Vagina (tissue), 2 donors: Measurements from ENCODE around the gene SCCPDH. TPM values are rescaled to one million over a fixed set of nuclear protein-coding genes. Genes with fewer than 3 reads are reported as not detected.

ENCODE experiments used
- DNase-seq, 2 donors: peaks; one replicate each; pipeline ENCODE4 v3.0.0-alpha.2; 2017; ENCODE audit errors: extremely low spot score in 2 of 2
- H3K27ac ChIP-seq: fragments of 200-600 bp; sonication (generic); one replicate; pipeline ENCODE4 v1.5.1; 2019
- H3K27me3 ChIP-seq: fragments of 200-600 bp; sonication (generic); one replicate; pipeline ENCODE4 v1.5.1; 2019
- H3K36me3 ChIP-seq, 2 donors: fragments of 200-600 bp; sonication (generic); one replicate each; pipeline ENCODE4 v1.5.1; 2017 to 2019
- H3K4me1 ChIP-seq: fragments of 200-600 bp; sonication (generic); one replicate; pipeline ENCODE4 v1.5.1; 2019
- H3K4me3 ChIP-seq, 2 donors: fragments of 200-600 bp; sonication (generic); 1 replicate in 1 of 2; 2 replicates in 1 of 2; pipeline ENCODE4 v1.5.1; 2016 to 2019
- H3K9me3 ChIP-seq: fragments of 200-600 bp; sonication (generic); one replicate; pipeline ENCODE4 v1.5.1; 2019
- CTCF ChIP-seq, 3 experiments: fragments of 450-650 bp in 2 of 3; fragments of 200-600 bp in 1 of 3; sonication (generic) in 1 of 3; IDR thresholded peaks; one replicate each; pipeline ENCODE4 v1.5.1; 2017 to 2019; ENCODE audit warnings: antibody characterized with exemption in 3 of 3, mild to moderate bottlenecking in 2 of 3, moderate library complexity in 2 of 3
- POLR2A ChIP-seq, 2 donors: fragments of 450-650 bp; IDR thresholded peaks; one replicate each; pipeline ENCODE4 v1.6.1; 2017; ENCODE audit warnings: antibody characterized with exemption in 2 of 2, mild to moderate bottlenecking in 2 of 2, moderate library complexity in 2 of 2
- POLR2AphosphoS5 ChIP-seq, 2 donors: sonication (generic); formaldehyde crosslinking; IDR thresholded peaks; one replicate each; pipeline ENCODE4 v1.9.0; 2017; ENCODE audit warnings: antibody characterized with exemption in 2 of 2, mild to moderate bottlenecking in 2 of 2, low read depth in 1 of 2; ENCODE audit not compliant: insufficient read depth in 1 of 2
- intact Hi-C: fragments of 100-400 bp; cut with DNase I; formaldehyde crosslinking; loops from one replicate; pipeline ENCODE4 v1.15.1; 2023
- total RNA-seq: library from RNA; depleted of rRNA; stranded (reverse); fragments of >200 nt; gene quantifications from one replicate; pipeline ENCODE4 v1.2.3, GENCODE V29; 2016

Gene SCCPDH
- total RNA-seq, 1 donor from 2014 or later = 18.2 TPM

- Histone ChIP-seq H3K27ac (no peak overlapping the region), H3K4me1 (peaks cover 19% of the 10 kb centered on the region), H3K36me3 (no peaks in the 10 kb centered on the region), H3K4me3 (no peak overlapping the region), H3K27me3 (no peaks in the 10 kb centered on the region), H3K9me3 (no peaks in the 10 kb centered on the region)
- intact Hi-C loops = loop anchor here (5.0 kb wide), 2 partner anchors 48 to 198 kb away; no protein-coding TSS in a partner anchor
- no peak for TF ChIP-seq CTCF (IDR thresholded peaks at IDR 0.05)
- TF ChIP-seq POLR2A (IDR thresholded peaks at IDR 0.05) = no peak
- no peak for TF ChIP-seq POLR2AphosphoS5 (IDR thresholded peaks at IDR 0.05; ENCODE audit: insufficient read depth in 1 of 2, low read depth in 1 of 2)
- DNase-seq = no peak
Measured at GRCh38 chr1:246695136-246695535, 29.1 kb upstream of the SCCPDH start.

- Histone ChIP-seq H3K9me3 (no peaks in the 10 kb centered on the region), H3K36me3 (no peaks in the 10 kb centered on the region), H3K4me3 (no peak overlapping the region), H3K4me1 (peaks cover 18% of the 10 kb centered on the region), H3K27ac (no peak overlapping the region), H3K27me3 (no peaks in the 10 kb centered on the region)
- TF ChIP-seq POLR2A (IDR thresholded peaks at IDR 0.05) = no peak
- TF ChIP-seq CTCF (IDR thresholded peaks at IDR 0.05) = no peak
- TF ChIP-seq POLR2AphosphoS5 (IDR thresholded peaks at IDR 0.05; ENCODE audit: insufficient read depth in 1 of 2, low read depth in 1 of 2) = no peak
- no peak for DNase-seq
- intact Hi-C loops = loop anchor here (5.0 kb wide), 2 partner anchors 48 to 198 kb away; no protein-coding TSS in a partner anchor
Measured at GRCh38 chr1:246695666-246696065, 28.5 kb upstream of the SCCPDH start.

- H3K9me3 ChIP-seq = no peaks in the 10 kb centered on the region
- intact Hi-C loops = loop anchor here (5.0 kb wide), 2 partner anchors 51 to 201 kb away; no protein-coding TSS in a partner anchor
- peak overlapping the region; percentile 64 for H3K27ac ChIP-seq
- H3K4me1 ChIP-seq = peaks cover 18% of the 10 kb centered on the region
- H3K36me3 ChIP-seq = no peaks in the 10 kb centered on the region
- H3K4me3 ChIP-seq = peak overlapping the region; percentile 33 to 45
- TF ChIP-seq CTCF (IDR thresholded peaks at IDR 0.05) = no peak
- no peak for TF ChIP-seq POLR2A (IDR thresholded peaks at IDR 0.05)
- TF ChIP-seq POLR2AphosphoS5 (IDR thresholded peaks at IDR 0.05; ENCODE audit: insufficient read depth in 1 of 2, low read depth in 1 of 2) = no peak
- H3K27me3 ChIP-seq = no peaks in the 10 kb centered on the region
- no peak for DNase-seq
Measured at GRCh38 chr1:246698466-246699094, 25.6 kb upstream of the SCCPDH start.

GRCh38 chr1:246699095-246699735 is 25.0 kb upstream of the SCCPDH start:
- H3K36me3 ChIP-seq = no peaks in the 10 kb centered on the region
- no peaks in the 10 kb centered on the region for H3K9me3 ChIP-seq
- TF ChIP-seq POLR2AphosphoS5 (IDR thresholded peaks at IDR 0.05; ENCODE audit: insufficient read depth in 1 of 2, low read depth in 1 of 2) (peak in 1 of 2 donors; percentile 73), CTCF (IDR thresholded peaks at IDR 0.05) (peak; percentile 61 to 73 (median 62)), POLR2A (IDR thresholded peaks at IDR 0.05) (no peak)
- peak overlapping the region; percentile 64 for H3K27ac ChIP-seq
- intact Hi-C loops = loop anchor here (5.0 kb wide), 2 partner anchors 52 to 202 kb away; no protein-coding TSS in a partner anchor
- no peaks in the 10 kb centered on the region for H3K27me3 ChIP-seq
- DNase-seq = no peak
- peak overlapping the region; percentile 33 to 45 for H3K4me3 ChIP-seq
- peaks cover 18% of the 10 kb centered on the region for H3K4me1 ChIP-seq

- Histone ChIP-seq H3K36me3 (no peaks in the 10 kb centered on the region), H3K27me3 (no peaks in the 10 kb centered on the region), H3K4me1 (peaks cover 10% of the 10 kb centered on the region), H3K9me3 (no peaks in the 10 kb centered on the region), H3K27ac (no peak overlapping the region), H3K4me3 (no peak overlapping the region)
- no peak for DNase-seq
- TF ChIP-seq POLR2A (IDR thresholded peaks at IDR 0.05) (no peak), POLR2AphosphoS5 (IDR thresholded peaks at IDR 0.05; ENCODE audit: insufficient read depth in 1 of 2, low read depth in 1 of 2) (no peak), CTCF (IDR thresholded peaks at IDR 0.05) (no peak)
- intact Hi-C loops = no loop called here
Measured at GRCh38 chr1:246703581-246703980, 20.6 kb upstream of the SCCPDH start.
